HFFc6 (cell line): ENCODE results near the gene PEF1. TPM values are rescaled to one million over a fixed set of nuclear protein-coding genes. Genes with fewer than 3 reads are reported as not detected.

Experiments
- DNase-seq: peaks from one replicate; pipeline ENCODE4 v3.0.0-alpha.2; 2018
- H3K27ac Mint-ChIP-seq: 2 replicates; pipeline ENCODE4 v1.8.0; 2020; ENCODE audit warnings: mild to moderate bottlenecking, mixed read lengths
- H3K27me3 Mint-ChIP-seq: 2 replicates; pipeline ENCODE4 v1.8.0; 2021; ENCODE audit warnings: mild to moderate bottlenecking, moderate library complexity, mixed read lengths; ENCODE audit not compliant: insufficient read depth
- H3K36me3 Mint-ChIP-seq: 2 replicates; pipeline ENCODE4 v1.8.0; 2021; ENCODE audit warnings: low read depth, mixed read lengths
- H3K4me1 Mint-ChIP-seq: 2 replicates; pipeline ENCODE4 v1.8.0; 2020; ENCODE audit warnings: low read depth, mixed read lengths
- H3K4me3 Mint-ChIP-seq: 2 replicates; pipeline ENCODE4 v1.8.0; 2020; ENCODE audit warnings: mild to moderate bottlenecking, moderate library complexity, mixed read lengths
- H3K9me3 Mint-ChIP-seq: 2 replicates; pipeline ENCODE4 v1.8.0; 2020; ENCODE audit warnings: mild to moderate bottlenecking, mixed read lengths
- CTCF ChIP-seq: fragments of 200-600 bp; sonication (generic); IDR thresholded peaks from 2 replicates; pipeline ENCODE4 v1.5.0; 2021; ENCODE audit warnings: antibody characterized with exemption, mild to moderate bottlenecking
- total RNA-seq, 6 experiments: library from RNA; stranded (reverse); fragmentation: NEBNext Ultra II Directional; extraction: Animal tissue kit (Norgen Biotek cat#: 25700); gene quantifications; 2 replicates in 1 of 6; 3 replicates in 5 of 6; pipeline ENCODE4 v1.2.3, GENCODE V29; 2021

PEF1 gene
- total RNA-seq, 6 experiments from 2014 or later, result 65.8 to 81.3 (median 69.3) TPM

- Mint-ChIP-seq H3K27me3 (peaks cover 8% of the 10 kb centered on the region), H3K36me3 (no peaks in the 10 kb centered on the region), H3K27ac (no peak overlapping the region), H3K9me3 (no peaks in the 10 kb centered on the region), H3K4me3 (no peak overlapping the region), H3K4me1 (peaks cover 6% of the 10 kb centered on the region)
- TF ChIP-seq CTCF, result no peak
- DNase-seq, result no peak
These were observed 28.7 kb downstream of the PEF1 start for GRCh38 chr1:31615939-31616338.

GRCh38 chr1:31615414-31615813, 29.3 kb downstream of the PEF1 start:
- H3K4me3 Mint-ChIP-seq, result no peak overlapping the region
- DNase-seq, result no peak
- H3K27me3 Mint-ChIP-seq, result peaks cover 8% of the 10 kb centered on the region
- no peaks in the 10 kb centered on the region for H3K9me3 Mint-ChIP-seq
- no peak overlapping the region for H3K27ac Mint-ChIP-seq
- H3K4me1 Mint-ChIP-seq, result peaks cover 6% of the 10 kb centered on the region
- no peak for TF ChIP-seq CTCF
- H3K36me3 Mint-ChIP-seq, result no peaks in the 10 kb centered on the region

GRCh38 chr1:31614414-31615005, 30.2 kb downstream of the PEF1 start:
- no peaks in the 10 kb centered on the region for H3K9me3 Mint-ChIP-seq
- H3K4me3 Mint-ChIP-seq, result no peak overlapping the region
- H3K4me1 Mint-ChIP-seq, result peaks cover 12% of the 10 kb centered on the region

GRCh38 chr1:31609514-31610118, 35.1 kb downstream of the PEF1 start:
- Mint-ChIP-seq H3K27me3 (peaks cover 2% of the 10 kb centered on the region; the same call in 1 of the 2 replicates), H3K4me1 (peaks cover 25% of the 10 kb centered on the region), H3K36me3 (no peaks in the 10 kb centered on the region), H3K4me3 (no peak overlapping the region), H3K9me3 (no peaks in the 10 kb centered on the region), H3K27ac (no peak overlapping the region)
- no peak for DNase-seq
- no peak for TF ChIP-seq CTCF

More at GRCh38 chr1:31614414-31615005, 30.2 kb downstream of the PEF1 start:
- Mint-ChIP-seq H3K36me3 (no peaks in the 10 kb centered on the region), H3K27me3 (peaks cover 8% of the 10 kb centered on the region), H3K27ac (no peak overlapping the region)
- TF ChIP-seq CTCF, result no peak
- no peak for DNase-seq

GRCh38 chr1:31607360-31607759, 37.3 kb downstream of the PEF1 start:
- H3K27ac Mint-ChIP-seq, result no peak overlapping the region
- no peak for TF ChIP-seq CTCF
- H3K27me3 Mint-ChIP-seq, result peaks cover 2% of the 10 kb centered on the region; the same call in 1 of the 2 replicates
- H3K4me1 Mint-ChIP-seq, result peaks cover 25% of the 10 kb centered on the region
- H3K36me3 Mint-ChIP-seq, result no peaks in the 10 kb centered on the region
- no peaks in the 10 kb centered on the region for H3K9me3 Mint-ChIP-seq
- no peak overlapping the region for H3K4me3 Mint-ChIP-seq
- no peak for DNase-seq
